Measurements from ENCODE around the gene MYO9B. TPM values are rescaled to one million over a fixed set of nuclear protein-coding genes. Genes with fewer than 3 reads are reported as not detected.

MYO9B gene
- total and polyA plus RNA-seq, 2 of the 13 experiments (the other 11 are each of a cell fraction or from before 2014, with no cell fraction given), result 18.0 to 18.3 TPM

DNA sequence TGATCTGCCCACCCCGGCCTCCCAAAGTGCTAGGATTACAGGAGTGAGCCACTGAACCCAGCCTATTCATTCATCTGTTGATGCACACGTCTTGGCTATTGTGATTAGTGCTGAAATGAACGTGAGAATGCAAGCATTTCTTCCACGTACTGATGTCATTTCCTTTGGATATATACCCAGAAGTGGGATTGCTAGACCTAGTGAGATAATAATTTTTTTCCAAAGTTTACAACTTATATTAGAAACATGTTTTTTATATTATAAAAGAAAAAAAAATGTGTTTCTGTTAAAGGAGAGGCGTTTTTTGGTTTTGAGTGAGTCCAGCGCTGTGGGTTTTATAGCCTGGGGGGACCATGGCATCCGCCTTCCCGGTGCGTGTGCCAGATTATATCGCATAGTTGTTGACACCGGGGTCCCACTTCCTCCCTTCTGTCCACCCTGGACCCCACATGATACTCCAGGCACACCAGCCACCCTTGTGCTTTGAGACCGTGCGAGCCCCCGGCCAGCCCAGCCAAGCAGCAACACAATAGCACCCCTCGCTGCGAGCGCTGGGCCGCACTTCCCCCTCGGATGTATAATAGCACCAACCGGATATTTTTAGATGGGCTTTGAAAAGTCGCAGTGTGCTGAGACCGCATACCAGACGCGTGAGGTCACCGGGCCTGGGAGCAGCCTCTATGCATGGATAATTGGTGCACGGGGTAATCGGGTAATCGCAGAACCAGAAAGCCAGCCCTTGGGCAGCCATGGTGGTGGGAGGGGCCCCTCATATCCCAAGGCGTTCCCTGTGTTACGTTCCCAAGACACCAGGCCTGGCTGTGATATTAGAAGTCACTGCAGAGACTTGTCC lies 59.6 kb downstream of the MYO9B start (continued):
- TF ChIP-seq RELA (CRISPR knock-in tag; IDR thresholded peaks at IDR 0.05) (no peak), AGO1 (IDR thresholded peaks at IDR 0.05; ENCODE audit: low read depth, low read length, poor library complexity, severe bottlenecking) (no peak), ZKSCAN5 (CRISPR knock-in tag; IDR thresholded peaks at IDR 0.05) (no peak), SOX13 (IDR thresholded peaks at IDR 0.05) (no peak), SOX13 (CRISPR knock-in tag; conservative IDR thresholded peaks at IDR 0.05 in 1 of 2, IDR thresholded peaks at IDR 0.05 in 1 of 2) (peak in 1 of 2 experiments; percentile 30; a peak in 1 of 4 replicates), NFE2 (CRISPR knock-in tag; IDR thresholded peaks at IDR 0.05) (no peak), FOSL2 (CRISPR knock-in tag; IDR thresholded peaks at IDR 0.05) (peak; percentile 95), ZNF75D (CRISPR knock-in tag; IDR thresholded peaks at IDR 0.05; ENCODE audit: borderline replicate concordance) (no peak), MYC (CRISPR knock-in tag; IDR thresholded peaks at IDR 0.05; ENCODE audit: borderline replicate concordance) (peak; percentile 57; the same call in 1 of the 2 replicates), PAF1 (CRISPR knock-in tag; IDR thresholded peaks at IDR 0.05) (no peak), DR1 (CRISPR knock-in tag; IDR thresholded peaks at IDR 0.05) (no peak), ZNF660 (CRISPR knock-in tag; IDR thresholded peaks at IDR 0.05; ENCODE audit: borderline replicate concordance, low read depth) (no peak), ZNF274 (CRISPR knock-in tag; IDR thresholded peaks at IDR 0.05) (no peak; the same call in 1 of the 2 replicates)
- TF ChIP-seq, protein P1, sequence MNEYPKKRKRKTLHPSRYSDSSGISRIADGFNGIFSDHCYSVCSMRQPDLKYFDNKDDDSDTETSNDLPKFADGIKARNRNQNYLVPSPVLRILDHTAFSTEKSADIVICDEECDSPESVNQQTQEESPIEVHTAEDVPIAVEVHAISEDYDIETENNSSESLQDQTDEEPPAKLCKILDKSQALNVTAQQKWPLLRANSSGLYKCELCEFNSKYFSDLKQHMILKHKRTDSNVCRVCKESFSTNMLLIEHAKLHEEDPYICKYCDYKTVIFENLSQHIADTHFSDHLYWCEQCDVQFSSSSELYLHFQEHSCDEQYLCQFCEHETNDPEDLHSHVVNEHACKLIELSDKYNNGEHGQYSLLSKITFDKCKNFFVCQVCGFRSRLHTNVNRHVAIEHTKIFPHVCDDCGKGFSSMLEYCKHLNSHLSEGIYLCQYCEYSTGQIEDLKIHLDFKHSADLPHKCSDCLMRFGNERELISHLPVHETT (CRISPR knock-in tag; conservative IDR thresholded peaks at IDR 0.05), result no peak
- TF ChIP-seq, protein P2, sequence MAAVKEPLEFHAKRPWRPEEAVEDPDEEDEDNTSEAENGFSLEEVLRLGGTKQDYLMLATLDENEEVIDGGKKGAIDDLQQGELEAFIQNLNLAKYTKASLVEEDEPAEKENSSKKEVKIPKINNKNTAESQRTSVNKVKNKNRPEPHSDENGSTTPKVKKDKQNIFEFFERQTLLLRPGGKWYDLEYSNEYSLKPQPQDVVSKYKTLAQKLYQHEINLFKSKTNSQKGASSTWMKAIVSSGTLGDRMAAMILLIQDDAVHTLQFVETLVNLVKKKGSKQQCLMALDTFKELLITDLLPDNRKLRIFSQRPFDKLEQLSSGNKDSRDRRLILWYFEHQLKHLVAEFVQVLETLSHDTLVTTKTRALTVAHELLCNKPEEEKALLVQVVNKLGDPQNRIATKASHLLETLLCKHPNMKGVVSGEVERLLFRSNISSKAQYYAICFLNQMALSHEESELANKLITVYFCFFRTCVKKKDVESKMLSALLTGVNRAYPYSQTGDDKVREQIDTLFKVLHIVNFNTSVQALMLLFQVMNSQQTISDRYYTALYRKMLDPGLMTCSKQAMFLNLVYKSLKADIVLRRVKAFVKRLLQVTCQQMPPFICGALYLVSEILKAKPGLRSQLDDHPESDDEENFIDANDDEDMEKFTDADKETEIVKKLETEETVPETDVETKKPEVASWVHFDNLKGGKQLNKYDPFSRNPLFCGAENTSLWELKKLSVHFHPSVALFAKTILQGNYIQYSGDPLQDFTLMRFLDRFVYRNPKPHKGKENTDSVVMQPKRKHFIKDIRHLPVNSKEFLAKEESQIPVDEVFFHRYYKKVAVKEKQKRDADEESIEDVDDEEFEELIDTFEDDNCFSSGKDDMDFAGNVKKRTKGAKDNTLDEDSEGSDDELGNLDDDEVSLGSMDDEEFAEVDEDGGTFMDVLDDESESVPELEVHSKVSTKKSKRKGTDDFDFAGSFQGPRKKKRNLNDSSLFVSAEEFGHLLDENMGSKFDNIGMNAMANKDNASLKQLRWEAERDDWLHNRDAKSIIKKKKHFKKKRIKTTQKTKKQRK (IDR thresholded peaks at IDR 0.05; ENCODE audit: low read length), result no peak
- TF ChIP-seq, protein P3, sequence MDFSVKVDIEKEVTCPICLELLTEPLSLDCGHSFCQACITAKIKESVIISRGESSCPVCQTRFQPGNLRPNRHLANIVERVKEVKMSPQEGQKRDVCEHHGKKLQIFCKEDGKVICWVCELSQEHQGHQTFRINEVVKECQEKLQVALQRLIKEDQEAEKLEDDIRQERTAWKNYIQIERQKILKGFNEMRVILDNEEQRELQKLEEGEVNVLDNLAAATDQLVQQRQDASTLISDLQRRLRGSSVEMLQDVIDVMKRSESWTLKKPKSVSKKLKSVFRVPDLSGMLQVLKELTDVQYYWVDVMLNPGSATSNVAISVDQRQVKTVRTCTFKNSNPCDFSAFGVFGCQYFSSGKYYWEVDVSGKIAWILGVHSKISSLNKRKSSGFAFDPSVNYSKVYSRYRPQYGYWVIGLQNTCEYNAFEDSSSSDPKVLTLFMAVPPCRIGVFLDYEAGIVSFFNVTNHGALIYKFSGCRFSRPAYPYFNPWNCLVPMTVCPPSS (IDR thresholded peaks at IDR 0.05), result no peak
- TF ChIP-seq, protein P4, sequence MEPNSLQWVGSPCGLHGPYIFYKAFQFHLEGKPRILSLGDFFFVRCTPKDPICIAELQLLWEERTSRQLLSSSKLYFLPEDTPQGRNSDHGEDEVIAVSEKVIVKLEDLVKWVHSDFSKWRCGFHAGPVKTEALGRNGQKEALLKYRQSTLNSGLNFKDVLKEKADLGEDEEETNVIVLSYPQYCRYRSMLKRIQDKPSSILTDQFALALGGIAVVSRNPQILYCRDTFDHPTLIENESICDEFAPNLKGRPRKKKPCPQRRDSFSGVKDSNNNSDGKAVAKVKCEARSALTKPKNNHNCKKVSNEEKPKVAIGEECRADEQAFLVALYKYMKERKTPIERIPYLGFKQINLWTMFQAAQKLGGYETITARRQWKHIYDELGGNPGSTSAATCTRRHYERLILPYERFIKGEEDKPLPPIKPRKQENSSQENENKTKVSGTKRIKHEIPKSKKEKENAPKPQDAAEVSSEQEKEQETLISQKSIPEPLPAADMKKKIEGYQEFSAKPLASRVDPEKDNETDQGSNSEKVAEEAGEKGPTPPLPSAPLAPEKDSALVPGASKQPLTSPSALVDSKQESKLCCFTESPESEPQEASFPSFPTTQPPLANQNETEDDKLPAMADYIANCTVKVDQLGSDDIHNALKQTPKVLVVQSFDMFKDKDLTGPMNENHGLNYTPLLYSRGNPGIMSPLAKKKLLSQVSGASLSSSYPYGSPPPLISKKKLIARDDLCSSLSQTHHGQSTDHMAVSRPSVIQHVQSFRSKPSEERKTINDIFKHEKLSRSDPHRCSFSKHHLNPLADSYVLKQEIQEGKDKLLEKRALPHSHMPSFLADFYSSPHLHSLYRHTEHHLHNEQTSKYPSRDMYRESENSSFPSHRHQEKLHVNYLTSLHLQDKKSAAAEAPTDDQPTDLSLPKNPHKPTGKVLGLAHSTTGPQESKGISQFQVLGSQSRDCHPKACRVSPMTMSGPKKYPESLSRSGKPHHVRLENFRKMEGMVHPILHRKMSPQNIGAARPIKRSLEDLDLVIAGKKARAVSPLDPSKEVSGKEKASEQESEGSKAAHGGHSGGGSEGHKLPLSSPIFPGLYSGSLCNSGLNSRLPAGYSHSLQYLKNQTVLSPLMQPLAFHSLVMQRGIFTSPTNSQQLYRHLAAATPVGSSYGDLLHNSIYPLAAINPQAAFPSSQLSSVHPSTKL (CRISPR knock-in tag; IDR thresholded peaks at IDR 0.05), result peak; percentile 61; the same call in 1 of the 2 replicates
